ENCODE measurements around the gene SORCS3. TPM values are rescaled to one million over a fixed set of nuclear protein-coding genes. Genes with fewer than 3 reads are reported as not detected.

The SORCS3 gene
- polyA plus RNA-seq, 3 donors, result not detected

DNA sequence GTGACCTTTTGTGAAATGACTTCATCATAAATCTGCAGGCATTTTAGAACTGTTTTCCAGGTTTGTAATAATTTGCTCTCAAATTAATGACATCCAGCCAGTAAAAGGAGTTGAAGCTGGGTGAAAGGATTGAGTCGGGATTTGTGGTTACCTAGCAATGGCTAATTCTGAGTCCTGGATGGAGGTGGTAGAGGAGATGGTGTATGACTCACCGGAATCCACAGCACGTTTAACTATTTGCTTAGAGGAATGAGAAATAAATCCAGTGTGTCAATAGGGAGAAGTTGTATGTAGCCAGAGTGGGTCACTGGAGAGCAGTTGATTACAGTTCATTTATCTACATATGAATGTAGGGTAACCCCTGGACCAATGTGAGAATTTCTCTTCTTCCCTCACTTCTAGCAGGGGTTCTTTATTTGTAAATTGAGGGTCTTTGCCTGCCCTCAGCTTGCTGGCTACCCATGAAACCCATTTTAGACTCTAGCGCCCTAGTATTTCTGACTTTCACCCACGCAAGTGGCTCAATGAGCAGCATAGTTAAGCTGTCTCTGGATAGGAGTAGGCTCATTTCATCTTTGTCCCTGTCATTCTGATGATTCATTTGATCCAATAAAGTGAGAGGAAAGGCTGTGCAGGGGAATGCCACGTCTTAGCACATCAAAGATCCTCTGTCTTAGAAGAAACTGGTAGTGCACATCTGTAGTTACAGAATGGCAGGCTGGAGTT, 547.8 kb downstream of the SORCS3 start:
- WGBS (ENCODE audit: insufficient coverage), result 67% methylated on average over 2 of the region's 6 CpGs
- no peak overlapping the region for H3K4me2 ChIP-seq (replicated peaks; ENCODE audit: extremely low read depth, low read length, poor library complexity, severe bottlenecking)

DNA sequence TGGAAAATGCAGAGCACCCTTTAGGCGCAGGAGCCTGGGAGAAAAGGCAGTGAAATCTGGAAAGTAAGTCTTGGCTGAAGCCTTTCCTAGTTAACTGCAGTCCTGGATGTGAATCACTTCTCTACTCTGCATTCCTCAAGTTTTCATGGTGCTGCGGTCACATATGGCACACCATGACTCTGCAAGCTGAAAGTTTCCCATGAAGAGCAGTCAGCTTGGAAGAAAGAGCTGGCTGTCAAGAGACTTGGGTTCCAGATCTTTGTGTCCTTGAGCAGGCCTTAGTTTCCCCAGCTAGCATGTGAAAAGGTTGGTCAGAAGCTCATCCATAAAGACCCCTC, 548.3 kb downstream of the SORCS3 start:
- Mint-ChIP-seq H3K4me3 (no peak overlapping the region), H3K27ac (no peak overlapping the region), H3K36me3 (no peaks in the 10 kb centered on the region), H3K4me1 (no peaks in the 10 kb centered on the region), H3K27me3 (ENCODE audit: low read depth in 3 of 3) (peaks cover 0 to 3% (median 0%) of the 10 kb centered on the region in 3 donors), H3K9me3 (peaks cover 0 to 5% (median 0%) of the 10 kb centered on the region in 7 donors)
- intact Hi-C loops (cut with micrococcal nuclease), result no loop called here
- Histone ChIP-seq H3K9me3 (replicated peaks in 1 of 2; ENCODE audit: control insufficient read depth in 1 of 2, insufficient read depth in 1 of 2, low read length in 2 of 2) (no peaks in the 10 kb centered on the region), H3K4me1 (ENCODE audit: control insufficient read depth in 1 of 2, insufficient read depth in 2 of 2, low read length in 2 of 2) (no peaks in the 10 kb centered on the region), H3K27ac (ENCODE audit: low read depth in 1 of 2, low read length in 2 of 2) (no peak overlapping the region), H3K9ac (ENCODE audit: insufficient read depth, low read length, poor library complexity, severe bottlenecking) (no peak overlapping the region), H4K20me1 (ENCODE audit: insufficient read depth, low read length) (no peaks in the 10 kb centered on the region), H3K4me2 (replicated peaks; ENCODE audit: extremely low read depth, low read length, poor library complexity, severe bottlenecking) (no peak overlapping the region), H3K27me3 (ENCODE audit: control insufficient read depth in 2 of 2, insufficient read depth in 2 of 2, low read length in 2 of 2) (no peaks in the 10 kb centered on the region), H2AFZ (ENCODE audit: insufficient read depth, low read depth, low read length, poor library complexity, severe bottlenecking) (no peak overlapping the region), H3K36me3 (replicated peaks in 1 of 2; ENCODE audit: control insufficient read depth in 1 of 2, insufficient read depth in 2 of 2, low read length in 2 of 2) (no peaks in the 10 kb centered on the region), H3K79me2 (ENCODE audit: insufficient read depth, low read length) (no peaks in the 10 kb centered on the region), H3K4me3 (replicated peaks in 1 of 3; ENCODE audit: low read depth in 2 of 3, low read length in 3 of 3) (no peak overlapping the region)
- TF ChIP-seq, protein P1, sequence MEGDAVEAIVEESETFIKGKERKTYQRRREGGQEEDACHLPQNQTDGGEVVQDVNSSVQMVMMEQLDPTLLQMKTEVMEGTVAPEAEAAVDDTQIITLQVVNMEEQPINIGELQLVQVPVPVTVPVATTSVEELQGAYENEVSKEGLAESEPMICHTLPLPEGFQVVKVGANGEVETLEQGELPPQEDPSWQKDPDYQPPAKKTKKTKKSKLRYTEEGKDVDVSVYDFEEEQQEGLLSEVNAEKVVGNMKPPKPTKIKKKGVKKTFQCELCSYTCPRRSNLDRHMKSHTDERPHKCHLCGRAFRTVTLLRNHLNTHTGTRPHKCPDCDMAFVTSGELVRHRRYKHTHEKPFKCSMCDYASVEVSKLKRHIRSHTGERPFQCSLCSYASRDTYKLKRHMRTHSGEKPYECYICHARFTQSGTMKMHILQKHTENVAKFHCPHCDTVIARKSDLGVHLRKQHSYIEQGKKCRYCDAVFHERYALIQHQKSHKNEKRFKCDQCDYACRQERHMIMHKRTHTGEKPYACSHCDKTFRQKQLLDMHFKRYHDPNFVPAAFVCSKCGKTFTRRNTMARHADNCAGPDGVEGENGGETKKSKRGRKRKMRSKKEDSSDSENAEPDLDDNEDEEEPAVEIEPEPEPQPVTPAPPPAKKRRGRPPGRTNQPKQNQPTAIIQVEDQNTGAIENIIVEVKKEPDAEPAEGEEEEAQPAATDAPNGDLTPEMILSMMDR (IDR thresholded peaks at IDR 0.05), result no peak
- DNase-seq, result no peak
- WGBS (ENCODE audit: insufficient coverage), result no CpG with 5 or more reads among the region's 2 CpGs

More for the DNA sequence above, 547.8 kb downstream of the SORCS3 start:
- Mint-ChIP-seq H3K27ac (no peak overlapping the region), H3K4me1 (no peaks in the 10 kb centered on the region), H3K9me3 (peaks cover 0 to 5% (median 0%) of the 10 kb centered on the region in 7 donors), H3K4me3 (no peak overlapping the region), H3K36me3 (no peaks in the 10 kb centered on the region), H3K27me3 (ENCODE audit: low read depth in 3 of 3) (peaks cover 0 to 3% (median 0%) of the 10 kb centered on the region in 3 donors)
- H3K9ac ChIP-seq (ENCODE audit: insufficient read depth, low read length, poor library complexity, severe bottlenecking), result no peak overlapping the region
- TF ChIP-seq, protein P1 (IDR thresholded peaks at IDR 0.05), result no peak
- DNase-seq, result no peak
- H3K4me3 ChIP-seq (replicated peaks in 1 of 3; ENCODE audit: low read depth in 2 of 3, low read length in 3 of 3), result no peak overlapping the region
- H3K27me3 ChIP-seq (ENCODE audit: control insufficient read depth in 2 of 2, insufficient read depth in 2 of 2, low read length in 2 of 2), result no peaks in the 10 kb centered on the region
- no peaks in the 10 kb centered on the region for H3K79me2 ChIP-seq (ENCODE audit: insufficient read depth, low read length)
- no peak overlapping the region for H2AFZ ChIP-seq (ENCODE audit: insufficient read depth, low read depth, low read length, poor library complexity, severe bottlenecking)
- H3K4me1 ChIP-seq (ENCODE audit: control insufficient read depth in 1 of 2, insufficient read depth in 2 of 2, low read length in 2 of 2), result no peaks in the 10 kb centered on the region
- no peak overlapping the region for H3K27ac ChIP-seq (ENCODE audit: low read depth in 1 of 2, low read length in 2 of 2)
- no peaks in the 10 kb centered on the region for H3K9me3 ChIP-seq (replicated peaks in 1 of 2; ENCODE audit: control insufficient read depth in 1 of 2, insufficient read depth in 1 of 2, low read length in 2 of 2)
- intact Hi-C loops (cut with micrococcal nuclease), result no loop called here
- H3K36me3 ChIP-seq (replicated peaks in 1 of 2; ENCODE audit: control insufficient read depth in 1 of 2, insufficient read depth in 2 of 2, low read length in 2 of 2), result no peaks in the 10 kb centered on the region
- no peaks in the 10 kb centered on the region for H4K20me1 ChIP-seq (ENCODE audit: insufficient read depth, low read length)
